GM19467 (cell line): Measurements from ENCODE around the gene SCAI.
"Not testable (repeated sequence)": the region's sequence is repeated elsewhere in the genome, so short reads cannot be mapped to it uniquely, and the experiment has no call there.

ENCODE experiments used
- ATAC-seq: cut with Tn5 transposase; IDR thresholded peaks from one replicate; pipeline ENCODE4 v1.9.1; 2021; ENCODE audit warnings: mild to moderate bottlenecking, moderate library complexity; ENCODE audit not compliant: unreplicated experiment

SCAI gene

DNA sequence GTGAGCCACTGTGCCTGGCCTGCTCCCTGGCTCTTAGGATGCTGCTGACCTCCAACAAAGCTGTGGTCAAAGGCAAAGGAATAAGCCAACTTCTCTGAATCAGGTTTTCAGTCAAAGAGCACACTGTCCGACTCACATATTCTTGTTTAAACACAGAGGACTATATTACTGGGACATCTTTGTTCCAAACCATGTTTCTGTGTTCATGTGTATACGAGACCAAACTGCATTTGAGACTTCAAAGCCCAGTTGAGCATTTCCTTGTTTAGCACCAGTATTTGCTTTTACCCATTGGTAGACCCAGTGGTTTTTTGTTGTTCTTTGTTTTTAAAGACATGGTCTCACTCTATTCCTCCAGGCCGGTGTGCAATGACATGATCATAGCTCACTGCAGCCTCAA is 100.2 kb downstream of the SCAI start:
- no peak for ATAC-seq

DNA sequence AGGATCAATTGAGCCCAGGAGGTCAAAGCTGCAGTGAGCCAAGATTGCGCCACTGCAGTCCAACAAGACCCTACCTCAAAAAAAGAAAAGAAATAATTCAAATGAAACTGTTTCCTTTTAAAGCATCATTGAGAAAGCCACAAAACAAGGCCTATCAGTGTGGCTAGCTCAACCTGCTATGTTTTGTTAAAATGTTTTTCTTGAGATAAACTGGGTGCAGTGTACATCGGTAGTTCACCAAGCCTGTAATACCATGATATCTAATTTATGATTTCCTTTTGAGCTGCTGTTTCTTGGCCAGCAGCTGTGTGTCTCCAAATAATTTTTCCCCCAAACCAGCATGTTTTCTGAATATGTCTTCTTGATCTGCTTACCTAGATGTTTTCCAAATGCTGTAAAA is 105.2 kb downstream of the SCAI start:
- ATAC-seq: no peak

DNA sequence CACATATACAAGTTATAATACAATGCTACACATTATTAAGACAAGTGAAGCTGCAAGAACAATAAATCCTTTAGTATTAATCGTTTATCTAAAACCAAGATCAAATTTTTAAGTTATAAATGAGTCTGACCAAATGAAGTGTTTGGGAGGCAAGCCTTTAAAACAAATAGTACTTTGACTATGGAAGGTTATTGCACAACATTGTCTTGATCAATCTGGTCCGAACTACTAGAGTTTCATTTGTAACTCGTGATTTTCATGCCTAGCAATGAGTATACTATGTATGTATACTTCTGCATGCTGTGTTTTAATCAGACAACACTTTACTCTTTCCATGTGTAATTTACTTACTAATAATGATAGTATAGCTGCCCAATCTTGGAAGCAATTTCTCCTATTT is 115.3 kb downstream of the SCAI start:
- ATAC-seq: no peak

DNA sequence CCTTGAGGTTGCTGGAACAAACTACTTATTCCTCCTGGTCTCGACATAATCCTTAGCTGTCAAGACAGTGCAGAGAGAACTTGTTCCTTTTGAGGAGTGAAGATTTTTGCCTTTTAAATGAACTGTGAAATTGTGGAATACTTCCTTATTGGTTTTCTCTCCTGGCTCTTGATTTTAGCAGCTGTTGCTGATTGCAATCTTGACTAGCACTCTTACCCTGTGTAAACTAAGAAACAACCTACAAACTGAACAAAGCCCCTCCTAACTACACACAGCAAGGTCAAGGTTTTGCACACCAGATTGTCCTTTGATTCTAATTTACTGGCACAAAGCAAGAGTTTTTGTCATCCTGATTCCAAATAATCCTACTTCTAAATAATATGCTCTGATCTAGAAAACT is 118.4 kb downstream of the SCAI start:
- no peak for ATAC-seq

DNA sequence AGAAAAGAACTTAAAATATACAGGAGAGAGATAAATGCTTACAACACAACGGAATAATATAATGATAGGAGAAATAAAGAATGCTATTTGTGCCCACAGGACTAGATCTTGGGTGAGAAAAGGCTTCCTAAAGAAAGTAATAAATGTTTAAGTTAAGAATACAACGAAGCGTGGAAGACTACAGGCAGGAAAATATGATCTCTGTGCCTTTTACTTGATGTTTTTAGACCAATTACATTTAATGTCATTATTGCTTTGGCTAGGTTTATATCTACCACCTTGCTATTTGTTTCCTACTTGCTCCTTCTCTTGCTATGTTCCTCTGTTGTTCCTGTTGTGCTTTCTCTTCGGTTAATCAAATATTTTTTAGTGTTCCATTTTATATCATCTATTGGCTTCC is 122.3 kb downstream of the SCAI start:
- ATAC-seq: no peak

DNA sequence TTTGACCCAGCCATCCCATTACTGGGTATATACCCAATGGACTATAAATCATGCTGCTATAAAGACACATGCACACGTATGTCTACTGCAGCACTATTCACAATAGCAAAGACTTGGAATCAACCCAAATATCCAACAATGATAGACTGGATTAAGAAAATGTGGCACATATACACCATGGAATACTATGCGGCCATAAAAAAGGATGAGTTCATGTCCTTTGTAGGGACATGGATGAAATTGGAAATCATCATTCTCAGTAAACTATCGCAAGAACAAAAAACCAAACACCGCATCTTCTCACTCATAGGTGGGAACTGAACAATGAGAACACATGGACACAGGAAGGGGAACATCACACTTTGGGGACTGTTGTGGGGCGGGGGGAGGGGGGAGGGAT is 127.7 kb downstream of the SCAI start:
- ATAC-seq: not testable (repeated sequence)

DNA sequence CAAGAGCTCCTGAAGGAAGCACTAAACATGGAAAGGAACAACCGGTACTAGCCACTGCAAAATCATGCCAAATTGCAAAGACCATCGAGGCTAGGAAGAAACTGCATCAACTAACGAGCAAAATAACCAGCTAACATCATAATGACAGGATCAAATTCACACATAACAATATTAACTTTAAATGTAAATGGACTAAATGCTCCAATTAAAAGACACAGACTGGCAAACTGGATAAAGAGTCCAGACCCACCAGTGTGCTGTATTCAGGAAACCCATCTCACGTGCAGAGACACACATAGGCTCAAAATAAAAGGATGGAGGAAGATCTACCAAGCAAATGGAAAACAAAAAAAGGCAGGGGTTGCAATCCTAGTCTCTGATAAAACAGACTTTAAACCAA is 131.3 kb downstream of the SCAI start:
- not testable (repeated sequence) for ATAC-seq

DNA sequence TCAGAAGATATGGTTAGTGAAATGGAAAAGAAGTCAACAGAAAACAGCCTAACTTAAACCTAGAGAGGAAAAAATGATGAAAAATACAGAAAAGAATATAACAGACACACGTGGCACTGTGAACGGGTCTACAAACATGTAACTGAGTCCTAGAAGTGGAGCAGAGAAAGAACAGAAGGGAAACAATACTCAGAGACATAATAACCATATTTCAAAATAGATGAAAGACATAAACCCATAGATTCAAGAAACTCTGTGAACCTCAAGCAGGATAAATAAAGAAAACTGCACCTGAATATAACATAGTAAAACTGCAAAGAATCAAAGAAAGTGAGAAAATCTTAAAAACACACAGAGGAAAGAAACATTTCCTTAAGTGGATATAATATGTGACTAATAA is 134.7 kb downstream of the SCAI start:
- ATAC-seq: no peak

DNA sequence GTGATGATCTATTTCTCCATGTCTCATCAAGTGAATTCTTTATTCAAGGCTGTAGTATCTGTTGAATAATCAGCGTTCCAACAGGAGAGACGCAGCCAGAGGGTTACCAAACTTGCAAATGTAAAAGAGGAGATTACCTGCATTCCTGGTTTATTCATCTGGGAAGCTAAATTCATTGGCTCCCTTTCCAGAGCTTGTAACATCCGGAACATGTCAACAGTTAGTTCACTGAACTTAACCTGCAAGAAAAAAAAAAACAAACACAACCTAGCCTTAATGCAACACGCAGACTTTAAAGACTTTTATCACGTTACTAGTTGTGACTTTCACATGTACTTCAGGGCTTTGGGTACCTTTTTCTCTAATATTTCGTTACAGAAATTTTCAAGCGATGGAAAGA is 140.0 kb downstream of the SCAI start:
- ATAC-seq: no peak

DNA sequence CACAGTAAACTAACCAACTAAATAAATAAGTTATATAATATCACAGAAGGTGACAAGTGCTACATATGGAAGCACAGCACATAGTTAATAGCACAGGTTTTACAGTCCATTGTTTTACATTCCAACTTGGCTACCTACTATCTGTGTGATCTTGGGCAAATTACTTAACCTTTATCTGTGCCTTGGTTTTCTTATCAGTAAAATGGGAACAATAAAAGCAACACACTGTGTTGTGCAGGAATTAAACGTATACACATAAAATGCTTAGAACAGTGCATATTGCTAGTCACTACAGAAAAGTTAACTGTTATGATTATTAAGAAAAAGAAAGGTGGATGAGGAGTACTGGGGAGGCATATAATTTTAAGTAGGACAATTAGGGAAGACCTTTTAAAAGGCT is 159.6 kb downstream of the SCAI start:
- no peak for ATAC-seq

- ATAC-seq: no peak
Measured at GRCh38 chr9:124980431-124980830, 162.9 kb downstream of the SCAI start.

- ATAC-seq: no peak
Measured at GRCh38 chr9:124975131-124975530, 168.2 kb downstream of the SCAI start.

DNA sequence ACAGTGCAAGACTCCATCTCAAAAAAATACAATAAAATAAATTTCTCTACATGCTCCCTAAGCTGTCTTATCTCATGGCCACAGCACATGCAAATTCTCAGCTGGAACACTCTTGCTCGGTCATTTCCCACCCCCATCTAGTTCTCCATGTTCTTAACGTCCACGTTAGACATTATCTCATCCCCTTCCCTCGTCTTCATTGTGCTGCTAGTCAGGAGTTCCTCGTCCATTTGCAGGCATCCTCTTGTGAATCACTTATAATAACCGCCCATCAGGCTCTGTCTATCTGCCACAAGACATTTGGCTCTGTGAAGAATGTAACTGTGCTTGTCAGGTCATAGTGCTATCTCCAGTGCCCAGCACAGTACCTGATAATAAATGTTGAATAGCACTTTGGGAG is 169.5 kb downstream of the SCAI start:
- no peak for ATAC-seq

GRCh38 chr9:124972241-124972770 is 171.0 kb downstream of the SCAI start:
- no peak for ATAC-seq

DNA sequence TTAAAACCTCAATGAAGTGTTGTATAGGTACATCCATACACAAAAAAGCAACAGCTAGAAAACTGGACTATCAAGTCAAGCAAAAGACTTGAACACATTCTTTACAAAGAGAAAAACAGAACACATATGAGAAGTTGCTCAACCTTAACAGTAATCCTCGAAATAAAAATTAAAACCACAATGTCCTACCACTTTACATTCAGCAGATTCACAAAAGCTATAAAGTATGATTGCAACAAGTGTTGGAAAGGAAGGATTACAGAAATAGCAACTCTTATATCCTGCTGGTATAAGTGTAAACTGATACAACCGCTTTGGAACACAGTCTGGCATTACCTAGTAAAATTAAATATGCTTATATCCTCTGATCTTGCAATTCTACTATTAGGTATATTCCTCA is 173.9 kb downstream of the SCAI start:
- no peak for ATAC-seq

- no peak for ATAC-seq
Measured at GRCh38 chr9:124968238-124968637, 175.1 kb downstream of the SCAI start.

GRCh38 chr9:124965775-124966568 is 177.4 kb downstream of the SCAI start:
- not testable (repeated sequence) for ATAC-seq

- no peak for ATAC-seq
Measured at GRCh38 chr9:124964604-124965003, 178.7 kb downstream of the SCAI start.

DNA sequence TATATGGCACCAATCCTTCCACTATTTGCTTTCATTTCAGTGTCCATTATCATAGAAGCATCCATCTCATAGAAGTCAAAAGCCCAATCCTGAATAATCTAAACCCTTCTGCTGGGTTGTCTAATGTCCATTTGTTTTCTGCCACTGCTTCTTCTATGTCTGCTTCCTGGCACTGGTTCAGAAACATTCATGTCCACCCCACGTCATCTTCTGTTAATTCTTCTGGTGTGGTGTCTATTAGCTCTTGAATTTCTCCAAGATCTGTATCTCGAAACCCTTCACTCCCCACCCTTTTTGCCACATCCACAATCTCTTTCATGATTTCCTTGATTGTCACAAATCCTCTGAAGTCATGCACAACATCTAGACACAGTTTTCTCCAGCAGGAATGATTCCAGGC is 179.3 kb downstream of the SCAI start:
- no peak for ATAC-seq

DNA sequence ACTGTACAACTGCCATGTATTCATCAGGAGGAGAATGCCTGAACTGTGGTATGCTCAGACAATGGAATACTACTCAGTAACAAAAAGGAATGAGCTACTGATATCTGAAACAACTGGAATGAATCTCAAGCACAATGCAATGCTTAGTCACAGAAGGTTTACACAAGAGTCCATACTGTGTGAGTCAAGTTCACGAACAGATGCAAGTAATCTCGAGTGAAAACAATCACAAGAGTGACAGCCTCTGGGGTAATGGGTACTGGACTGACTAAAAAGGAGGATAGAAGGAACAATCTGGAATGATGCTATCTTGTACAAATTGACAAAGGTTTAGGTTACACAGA is 182.9 kb downstream of the SCAI start:
- ATAC-seq: no peak

DNA sequence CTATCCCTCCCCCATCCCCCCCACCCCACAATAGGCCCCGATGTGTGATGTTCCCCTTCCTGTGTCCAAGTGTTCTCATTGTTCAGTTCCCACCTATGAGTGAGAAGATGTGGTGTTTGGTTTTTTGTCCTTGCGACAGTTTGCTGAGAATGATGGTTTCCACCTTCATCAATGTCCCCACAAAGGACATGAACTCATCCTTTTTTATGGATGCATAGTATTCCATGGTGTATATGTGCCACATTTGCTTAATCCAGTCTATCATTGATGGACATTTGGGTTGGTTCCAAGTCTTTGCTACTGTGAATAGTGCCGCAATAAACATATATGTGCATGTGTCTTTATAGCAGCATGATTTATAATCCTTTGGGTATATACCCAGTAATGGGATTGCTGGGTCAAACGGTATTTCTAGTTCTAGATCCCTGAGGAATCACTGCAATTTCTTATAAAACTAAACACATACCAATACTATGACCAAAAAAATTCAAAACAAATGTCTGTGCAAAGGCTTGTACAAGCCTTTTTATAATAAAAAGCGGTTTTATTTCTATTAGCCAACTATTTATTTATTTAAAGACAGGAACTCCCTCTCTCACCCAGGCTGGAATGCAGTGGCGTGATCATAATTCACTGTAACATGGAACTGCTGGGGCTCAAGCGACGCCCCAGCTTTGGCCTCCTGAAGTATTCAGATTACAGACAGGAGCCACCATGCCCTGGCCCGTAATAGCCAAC is 183.5 kb downstream of the SCAI start:
- ATAC-seq: not testable (repeated sequence)

GRCh38 chr9:124954255-124954654 is 189.1 kb downstream of the SCAI start:
- no peak for ATAC-seq
